ENCODE results near the gene STMND1.

The STMND1 gene

GRCh38 chr6:17099401-17100059 is 2.3 kb upstream of the STMND1 start:
- DNase-seq = no peak

- DNase-seq = no peak
These were observed 1.0 kb upstream of the STMND1 start for GRCh38 chr6:17100806-17101205.

DNA sequence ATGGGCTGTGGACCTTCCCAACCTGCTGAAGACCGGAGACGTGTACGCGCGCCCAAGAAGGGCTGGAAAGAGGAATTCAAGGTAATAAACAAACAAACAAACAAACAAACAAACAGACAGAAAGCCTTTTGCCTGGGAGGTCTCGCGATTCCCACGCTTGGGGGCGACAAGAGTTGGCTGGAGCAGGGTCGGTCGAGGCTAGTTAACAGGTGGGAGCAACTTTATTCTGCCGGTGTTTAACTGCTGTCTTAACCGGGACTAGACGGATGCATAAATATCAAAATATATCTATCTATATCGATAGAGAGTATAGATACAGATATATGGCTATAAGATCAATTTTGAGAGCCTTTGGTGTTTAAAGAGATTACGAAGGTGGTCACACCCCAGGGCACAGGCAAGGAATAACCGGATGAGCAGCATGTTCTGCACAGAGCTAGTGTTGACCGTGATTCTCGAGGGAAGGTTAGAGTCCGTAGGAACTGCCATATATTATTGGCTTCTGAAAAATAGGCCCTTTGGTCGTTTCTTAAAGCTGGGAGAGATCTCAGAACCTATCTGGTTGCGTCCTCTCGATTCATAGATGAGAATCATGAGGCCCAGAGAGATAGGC is 514 bp downstream of the STMND1 start:
- DNase-seq = no peak

DNA sequence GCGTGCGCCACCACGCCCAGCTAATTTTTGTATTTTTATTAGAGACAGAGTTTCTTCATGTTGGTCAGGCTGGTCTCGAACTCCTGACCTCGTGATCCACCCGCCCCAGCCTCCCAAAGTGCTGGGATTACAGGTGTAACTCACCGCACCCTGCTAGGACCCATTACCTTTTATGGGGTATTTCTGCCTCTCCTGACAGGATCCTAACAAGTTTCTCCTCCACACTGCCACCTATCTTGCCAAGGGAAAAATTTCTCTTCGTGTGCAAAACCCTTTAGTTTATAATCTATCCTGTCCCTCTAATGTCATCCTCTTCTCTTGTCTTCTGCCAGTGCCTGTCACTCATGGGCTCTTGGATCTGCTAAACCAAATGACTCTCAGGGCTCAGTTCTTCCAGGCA is 1.9 kb downstream of the STMND1 start:
- DNase-seq = no peak

GRCh38 chr6:17107863-17108262 is 6.0 kb downstream of the STMND1 start:
- no peak for DNase-seq

DNA sequence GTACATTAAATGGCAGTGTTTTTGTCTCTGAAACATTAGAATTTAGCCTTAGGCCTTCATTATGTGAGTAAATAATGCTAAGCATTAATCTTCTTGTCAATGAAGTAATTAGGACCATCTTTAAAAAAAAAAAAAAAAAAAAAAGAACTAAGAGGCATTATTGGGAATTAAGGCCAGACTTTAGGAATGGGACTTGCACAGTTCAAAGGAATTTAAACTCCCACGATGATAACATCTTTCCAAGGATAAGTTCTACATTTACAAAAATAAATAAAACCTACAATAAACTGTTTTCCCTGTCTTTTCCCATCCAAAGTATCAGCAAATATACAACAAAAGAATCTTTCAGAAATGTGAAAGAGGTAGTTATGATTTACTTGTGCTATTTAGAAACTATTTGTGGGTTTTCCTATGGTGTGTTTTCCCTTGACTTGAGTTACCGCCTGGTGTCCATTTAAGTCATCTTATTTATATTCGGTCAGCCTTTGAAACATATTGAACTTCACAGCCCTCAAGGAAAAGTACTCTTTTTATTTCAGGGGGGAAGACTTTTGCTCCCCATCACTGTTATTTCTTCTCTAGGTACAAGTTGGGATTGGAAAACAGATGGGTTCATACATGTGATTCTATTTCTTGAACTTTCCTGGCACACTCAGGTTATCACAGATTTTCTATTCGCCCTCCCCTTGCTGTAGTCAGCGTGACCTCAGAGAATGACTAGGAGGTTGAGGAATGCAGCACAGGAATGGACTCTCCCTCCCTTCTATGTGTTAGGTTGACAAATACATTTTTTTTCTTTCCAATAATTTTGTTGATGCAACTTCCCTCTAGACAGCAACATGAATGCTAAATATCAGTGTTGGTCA is 13.6 kb downstream of the STMND1 start:
- no peak for DNase-seq

- no peak for DNase-seq
These were observed 14.2 kb downstream of the STMND1 start for GRCh38 chr6:17116117-17116440.

DNA sequence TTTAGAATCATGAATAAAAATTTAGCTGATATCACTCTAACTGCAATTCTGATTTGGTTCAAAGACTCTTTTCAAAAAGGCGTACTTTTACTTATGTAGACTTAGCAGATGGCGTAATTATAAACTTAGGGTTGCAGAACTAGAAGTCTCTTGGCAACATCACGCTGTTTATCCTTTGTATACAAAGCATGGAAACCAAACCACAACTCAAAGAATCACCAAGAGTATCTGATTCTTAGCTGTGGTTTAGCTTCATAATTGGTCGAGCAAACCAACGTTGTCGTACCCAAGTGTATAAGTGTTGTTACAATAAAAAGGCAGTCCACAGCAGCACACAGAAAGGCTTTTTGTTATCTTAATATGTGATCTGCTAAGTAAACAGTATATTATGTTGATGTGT is 18.2 kb downstream of the STMND1 start:
- no peak for DNase-seq

DNA sequence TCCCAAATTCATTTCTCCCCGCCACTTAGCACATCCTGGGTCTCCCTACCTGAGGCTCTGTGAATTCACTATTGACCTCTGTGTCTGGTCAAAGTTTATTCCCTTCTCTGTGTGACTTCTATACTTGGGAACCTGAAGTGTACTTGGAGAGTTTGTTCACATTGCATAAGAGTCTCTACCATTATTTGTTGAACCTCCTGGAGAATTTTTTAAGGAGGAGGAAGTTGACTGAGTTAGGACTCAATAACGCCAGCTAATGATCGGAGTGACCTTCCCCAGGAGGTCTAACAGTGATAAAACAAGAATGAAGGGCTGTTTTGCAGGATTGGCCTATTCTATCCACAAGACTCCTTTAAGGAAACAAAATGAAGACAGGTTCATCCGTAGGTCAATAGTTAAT is 23.6 kb downstream of the STMND1 start:
- DNase-seq = no peak

GRCh38 chr6:17130786-17131185 is 28.9 kb downstream of the STMND1 start:
- no peak for DNase-seq

GRCh38 chr6:17132967-17133366 is 31.1 kb downstream of the STMND1 start:
- no peak for DNase-seq

DNA sequence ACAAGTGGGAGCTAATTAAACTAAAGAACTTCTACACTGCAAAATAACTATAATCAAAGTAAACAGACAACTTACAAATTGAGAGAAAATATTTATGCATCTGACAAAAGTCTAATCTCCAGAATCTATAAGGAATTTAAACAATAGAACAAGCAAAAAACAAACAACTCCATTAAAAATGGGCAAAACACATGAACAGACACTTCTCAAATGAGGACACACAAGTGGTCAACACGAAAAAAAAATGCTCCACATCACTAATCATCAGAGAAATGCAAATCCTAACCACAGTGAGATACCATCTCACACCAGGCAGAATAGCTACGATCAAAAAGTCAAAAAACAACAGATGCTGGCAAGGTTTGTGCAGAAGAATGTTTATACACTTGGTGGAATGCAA is 36.2 kb downstream of the STMND1 start:
- DNase-seq = no peak

DNA sequence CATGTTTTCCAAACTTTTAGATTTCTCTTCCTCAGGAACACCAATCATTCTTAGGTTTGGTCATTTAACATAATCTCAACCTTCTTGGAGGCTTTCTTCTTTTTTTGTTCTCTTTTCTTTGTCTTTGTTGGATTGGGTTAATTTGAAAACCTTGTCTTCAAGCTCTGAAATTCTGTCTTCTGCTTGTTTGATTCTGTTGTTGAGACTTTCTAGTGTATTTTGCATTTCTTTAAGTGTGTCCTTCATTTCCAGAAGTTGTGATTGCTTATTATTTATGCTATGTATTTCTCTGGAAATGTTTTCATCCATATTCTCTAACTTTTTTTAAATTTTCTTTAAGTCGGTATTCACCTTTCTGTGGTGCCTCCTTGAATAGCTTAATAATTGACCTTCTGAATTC is 42.2 kb downstream of the STMND1 start:
- no peak for DNase-seq

- DNase-seq = no peak
These were observed 47.7 kb downstream of the STMND1 start for GRCh38 chr6:17149571-17149970.

DNA sequence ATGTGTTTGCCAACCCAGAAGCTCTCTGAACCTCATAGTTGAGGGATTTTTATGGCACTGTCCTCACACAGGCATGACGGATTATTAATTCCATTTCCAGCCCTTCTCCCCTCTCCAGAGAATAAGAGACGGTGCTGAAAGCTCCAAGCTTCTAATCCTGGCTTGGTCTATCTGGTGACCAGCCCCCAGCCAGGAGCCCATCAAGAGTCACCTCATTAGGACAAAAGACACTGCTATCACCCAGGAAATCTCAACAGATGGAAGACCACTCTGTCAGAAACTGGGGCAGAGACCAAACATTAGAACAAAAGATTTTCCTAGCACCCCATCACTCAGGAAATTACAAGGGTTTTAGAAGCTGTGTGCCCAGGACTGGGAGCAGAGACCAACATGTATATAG is 48.2 kb downstream of the STMND1 start:
- no peak for DNase-seq

- no peak for DNase-seq
These were observed 50.0 kb downstream of the STMND1 start for GRCh38 chr6:17151888-17152287.

- no peak for DNase-seq
These were observed 50.9 kb downstream of the STMND1 start for GRCh38 chr6:17152703-17153102.

- peak; percentile 64 to 73 for DNase-seq
These were observed 54.5 kb downstream of the STMND1 start for GRCh38 chr6:17156112-17156921.

- no peak for DNase-seq
These were observed 55.1 kb downstream of the STMND1 start for GRCh38 chr6:17156966-17157365.

GRCh38 chr6:17157617-17158016 is 55.8 kb downstream of the STMND1 start:
- DNase-seq = no peak

DNA sequence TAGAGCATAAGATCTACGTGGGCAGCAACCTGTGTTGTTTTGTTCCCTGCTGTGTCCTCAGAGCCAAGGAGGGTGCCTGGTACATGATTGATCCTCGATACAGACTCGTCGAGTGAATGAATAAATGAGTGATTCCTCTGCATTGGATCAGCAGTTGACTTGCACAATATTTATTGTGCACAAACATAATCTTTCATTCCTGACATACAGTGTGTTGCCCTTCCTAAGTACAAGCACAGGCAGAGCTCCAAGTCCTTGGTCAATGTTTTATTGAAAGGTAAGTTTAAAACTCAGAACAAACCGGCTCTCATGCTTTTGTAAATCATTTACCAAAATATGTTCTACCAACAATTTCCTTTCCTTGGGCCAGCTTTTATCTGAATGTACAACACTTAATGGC is 57.4 kb downstream of the STMND1 start:
- DNase-seq = no peak

GRCh38 chr6:17161076-17161475 is 59.2 kb downstream of the STMND1 start:
- no peak for DNase-seq

DNA sequence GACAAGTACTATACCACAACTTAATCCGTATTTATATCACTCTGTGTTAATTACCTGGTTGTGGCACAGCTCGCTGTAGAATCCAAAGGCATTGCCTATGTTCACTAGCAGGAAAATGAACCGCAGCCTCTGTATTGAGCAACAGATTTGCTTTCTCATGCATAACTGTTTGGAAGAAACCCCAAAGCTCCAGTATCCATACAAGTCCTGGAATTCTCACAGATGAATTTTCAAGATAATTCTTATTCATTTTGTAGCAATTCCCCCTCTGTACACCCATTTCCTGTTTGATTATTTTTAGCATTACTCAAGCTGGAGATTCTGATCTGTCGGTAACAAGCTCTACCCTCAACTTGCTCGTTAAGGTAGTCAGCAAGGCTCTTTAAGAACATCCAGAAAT is 63.5 kb downstream of the STMND1 start:
- DNase-seq = no peak

Measured in stimulated activated CD4-positive, alpha-beta T cell treated with anti-CD3 and anti-CD28 coated beads, Interleukin-2, amount 100 ng/mL, for 24 hours (primary cell).